ENCODE data around the gene AFMID.

DNA sequence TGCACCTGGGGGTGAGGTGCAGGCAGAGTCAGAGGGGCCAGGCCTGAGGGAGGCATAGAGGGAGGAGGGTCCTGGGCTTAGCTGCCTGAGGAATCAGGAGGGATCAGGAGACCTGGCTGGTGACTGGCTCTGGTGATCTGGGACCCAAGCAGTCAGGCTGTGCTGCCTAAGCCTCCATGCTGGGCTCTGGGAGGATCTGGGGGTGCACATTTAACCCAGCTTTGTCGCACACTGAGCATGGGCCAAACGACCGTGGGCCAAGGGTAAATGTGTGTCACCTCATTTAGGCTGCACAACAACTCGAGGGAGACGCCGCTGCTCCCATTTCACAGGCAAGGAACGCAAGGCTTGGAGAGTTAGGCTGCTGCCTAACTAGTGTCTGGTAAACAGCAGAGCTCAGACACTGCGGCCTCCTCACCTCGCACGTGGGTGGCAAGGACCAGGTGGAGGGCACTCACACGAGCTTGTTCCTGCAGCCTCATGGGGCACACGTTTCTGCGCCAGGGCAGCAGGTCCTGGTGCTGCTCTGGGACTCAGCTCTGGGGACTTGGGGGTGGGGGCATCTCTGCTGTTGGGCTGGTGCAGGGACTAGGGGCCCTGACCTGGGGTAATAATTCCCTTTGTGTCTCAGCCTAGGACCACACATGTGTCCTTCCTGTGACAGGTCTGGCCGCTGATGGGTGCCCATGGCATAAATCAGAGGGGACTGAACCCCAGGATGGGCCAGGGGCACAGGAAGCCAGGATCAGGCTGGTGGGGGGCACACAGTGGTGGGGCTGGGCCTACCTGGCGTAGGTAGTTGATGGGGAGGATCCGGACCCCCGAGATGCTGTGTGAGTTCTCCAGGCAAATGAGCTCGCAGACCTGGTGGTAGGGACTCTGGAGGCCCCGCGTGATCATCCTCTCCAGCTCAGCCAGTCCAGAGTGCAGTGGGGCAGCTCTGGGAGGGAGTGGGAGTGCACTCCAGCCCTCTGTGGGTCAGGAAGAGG, 63.0 kb downstream of the AFMID start:
- TF ChIP-seq, protein P1, sequence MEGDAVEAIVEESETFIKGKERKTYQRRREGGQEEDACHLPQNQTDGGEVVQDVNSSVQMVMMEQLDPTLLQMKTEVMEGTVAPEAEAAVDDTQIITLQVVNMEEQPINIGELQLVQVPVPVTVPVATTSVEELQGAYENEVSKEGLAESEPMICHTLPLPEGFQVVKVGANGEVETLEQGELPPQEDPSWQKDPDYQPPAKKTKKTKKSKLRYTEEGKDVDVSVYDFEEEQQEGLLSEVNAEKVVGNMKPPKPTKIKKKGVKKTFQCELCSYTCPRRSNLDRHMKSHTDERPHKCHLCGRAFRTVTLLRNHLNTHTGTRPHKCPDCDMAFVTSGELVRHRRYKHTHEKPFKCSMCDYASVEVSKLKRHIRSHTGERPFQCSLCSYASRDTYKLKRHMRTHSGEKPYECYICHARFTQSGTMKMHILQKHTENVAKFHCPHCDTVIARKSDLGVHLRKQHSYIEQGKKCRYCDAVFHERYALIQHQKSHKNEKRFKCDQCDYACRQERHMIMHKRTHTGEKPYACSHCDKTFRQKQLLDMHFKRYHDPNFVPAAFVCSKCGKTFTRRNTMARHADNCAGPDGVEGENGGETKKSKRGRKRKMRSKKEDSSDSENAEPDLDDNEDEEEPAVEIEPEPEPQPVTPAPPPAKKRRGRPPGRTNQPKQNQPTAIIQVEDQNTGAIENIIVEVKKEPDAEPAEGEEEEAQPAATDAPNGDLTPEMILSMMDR (IDR thresholded peaks at IDR 0.05; ENCODE audit: extremely low read depth in 1 of 2, insufficient read depth in 1 of 2, low read depth in 1 of 2, low read length in 2 of 2): no peak
- no peak for TF ChIP-seq MYC (IDR thresholded peaks at IDR 0.05; ENCODE audit: low read depth, low read length)
- TF ChIP-seq JUN (IDR thresholded peaks at IDR 0.05; ENCODE audit: borderline replicate concordance, insufficient read depth, insufficient read length, low read depth): no peak
- no peak for TF ChIP-seq EZH2 (IDR thresholded peaks at IDR 0.05; ENCODE audit: borderline replicate concordance, low read depth, low read length, severe bottlenecking)
- TF ChIP-seq, protein P2, sequence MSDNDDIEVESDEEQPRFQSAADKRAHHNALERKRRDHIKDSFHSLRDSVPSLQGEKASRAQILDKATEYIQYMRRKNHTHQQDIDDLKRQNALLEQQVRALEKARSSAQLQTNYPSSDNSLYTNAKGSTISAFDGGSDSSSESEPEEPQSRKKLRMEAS (IDR thresholded peaks at IDR 0.05; ENCODE audit: insufficient read depth, insufficient read length): no peak
- TF ChIP-seq POLR2A (IDR thresholded peaks at IDR 0.05; ENCODE audit: low read depth, low read length): no peak
- no peak for TF ChIP-seq POLR2AphosphoS5 (IDR thresholded peaks at IDR 0.05; ENCODE audit: insufficient read depth, low read depth, low read length)
- TF ChIP-seq FOS (IDR thresholded peaks at IDR 0.05; ENCODE audit: borderline replicate concordance, insufficient read depth, low read length): no peak
